Measurements from ENCODE around the gene INPP5E.
A peak's percentile ranks its signal among the peaks of the same experiment; 100 is the strongest.

INPP5E gene

GRCh38 chr9:136438548-136439480 is 831 bp downstream of the INPP5E start:
- Histone ChIP-seq H3K4me3 (ENCODE audit: low read depth, low read length) (peak overlapping the region; percentile 63), H3K4me1 (no peaks in the 10 kb centered on the region), H3K27ac (no peak overlapping the region), H3K9me3 (ENCODE audit: control insufficient read depth, low read length) (no peaks in the 10 kb centered on the region), H3K4me2 (ENCODE audit: low read length) (peak overlapping the region; percentile 92), H2AFZ (peak overlapping the region; percentile 74), H3K27me3 (ENCODE audit: control insufficient read depth, insufficient read depth, low read length) (no peaks in the 10 kb centered on the region), H3K36me3 (ENCODE audit: control insufficient read depth, insufficient read depth, low read length) (no peaks in the 10 kb centered on the region), H3K79me2 (peaks cover 2% of the 10 kb centered on the region), H3K9ac (peak overlapping the region; percentile 28)
- no peak for TF ChIP-seq CTCF (IDR thresholded peaks at IDR 0.05)

DNA sequence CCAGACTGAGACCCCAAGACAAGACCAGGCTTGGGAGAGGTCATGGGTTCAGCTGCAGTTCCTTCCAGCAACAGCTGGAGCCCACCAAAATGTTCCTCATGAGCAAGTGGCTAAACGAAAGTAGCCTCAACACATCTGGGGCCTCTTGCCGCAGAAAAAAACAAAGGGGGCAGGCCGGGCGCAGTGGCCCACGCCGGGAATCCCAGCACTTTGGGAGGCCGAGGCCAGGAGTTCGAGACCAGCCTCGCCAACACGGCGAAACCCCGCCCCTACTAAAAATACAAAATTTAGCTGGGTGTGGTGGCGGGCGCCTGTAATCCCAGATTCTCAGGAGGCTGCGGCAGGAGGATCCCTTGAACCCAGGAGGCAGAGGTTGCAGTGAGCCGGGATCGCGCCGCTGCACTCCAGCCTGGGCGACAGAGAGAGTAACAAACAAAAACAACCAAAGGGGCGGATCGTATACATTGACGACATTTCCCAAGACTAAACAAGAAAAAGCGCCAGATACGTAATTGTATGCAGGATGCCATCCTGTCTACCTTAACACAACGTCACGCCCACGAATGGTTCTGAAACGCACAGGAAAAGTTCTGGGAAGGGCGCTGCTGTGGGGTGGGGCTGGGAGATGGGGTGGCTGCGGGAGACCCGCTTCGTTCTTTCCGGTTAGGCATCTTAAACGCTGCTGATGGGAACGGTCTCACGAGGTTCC is 1.7 kb downstream of the INPP5E start:
- Histone ChIP-seq H3K4me1 (no peaks in the 10 kb centered on the region), H3K79me2 (peaks cover 2% of the 10 kb centered on the region), H3K27me3 (ENCODE audit: control insufficient read depth, insufficient read depth, low read length) (no peaks in the 10 kb centered on the region), H2AFZ (no peak overlapping the region), H3K9ac (no peak overlapping the region), H3K36me3 (ENCODE audit: control insufficient read depth, insufficient read depth, low read length) (no peaks in the 10 kb centered on the region), H3K4me2 (ENCODE audit: low read length) (peak overlapping the region; percentile 92), H3K9me3 (ENCODE audit: control insufficient read depth, low read length) (no peaks in the 10 kb centered on the region), H3K4me3 (ENCODE audit: low read depth, low read length) (peak overlapping the region; percentile 63), H3K27ac (no peak overlapping the region)
- no peak for TF ChIP-seq CTCF (IDR thresholded peaks at IDR 0.05)

DNA sequence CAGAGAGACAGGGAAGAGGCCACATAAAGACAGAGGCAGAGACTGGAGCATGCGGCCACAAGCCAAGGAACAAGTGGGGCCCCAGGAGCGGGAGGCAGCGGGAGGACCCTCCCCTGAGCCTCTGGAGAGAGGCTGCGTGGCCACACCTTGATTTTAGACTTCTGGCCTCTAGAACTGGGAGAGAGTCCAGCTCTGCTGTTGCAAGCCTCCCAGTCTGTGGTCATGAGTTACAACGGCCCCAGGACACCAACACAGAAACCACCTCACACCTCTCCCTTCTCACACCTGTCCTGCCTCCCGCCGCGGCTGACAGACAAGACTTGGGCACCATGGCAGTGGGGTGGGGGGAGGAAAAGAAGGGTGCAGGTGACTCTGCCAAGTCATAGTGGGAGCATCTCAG is 2.2 kb downstream of the INPP5E start:
- H3K27me3 ChIP-seq (ENCODE audit: control insufficient read depth, insufficient read depth, low read length) = no peaks in the 10 kb centered on the region
- no peaks in the 10 kb centered on the region for H3K9me3 ChIP-seq (ENCODE audit: control insufficient read depth, low read length)
- H3K36me3 ChIP-seq (ENCODE audit: control insufficient read depth, insufficient read depth, low read length) = no peaks in the 10 kb centered on the region
- H3K4me1 ChIP-seq = no peaks in the 10 kb centered on the region
- H3K27ac ChIP-seq = no peak overlapping the region
- TF ChIP-seq CTCF (IDR thresholded peaks at IDR 0.05) = no peak
- H3K4me2 ChIP-seq (ENCODE audit: low read length) = peak overlapping the region; percentile 92
- H2AFZ ChIP-seq = no peak overlapping the region
- no peak overlapping the region for H3K9ac ChIP-seq
- H3K79me2 ChIP-seq = peaks cover 2% of the 10 kb centered on the region
- no peak overlapping the region for H3K4me3 ChIP-seq (ENCODE audit: low read depth, low read length)

GRCh38 chr9:136436055-136436634 is 3.5 kb downstream of the INPP5E start:
- Histone ChIP-seq H3K36me3 (ENCODE audit: control insufficient read depth, insufficient read depth, low read length) (no peaks in the 10 kb centered on the region), H3K4me1 (no peaks in the 10 kb centered on the region), H3K9me3 (ENCODE audit: control insufficient read depth, low read length) (no peaks in the 10 kb centered on the region), H3K9ac (no peak overlapping the region), H3K4me2 (ENCODE audit: low read length) (no peak overlapping the region), H3K79me2 (peaks cover 2% of the 10 kb centered on the region), H3K27me3 (ENCODE audit: control insufficient read depth, insufficient read depth, low read length) (no peaks in the 10 kb centered on the region), H3K27ac (no peak overlapping the region), H2AFZ (no peak overlapping the region), H3K4me3 (ENCODE audit: low read depth, low read length) (no peak overlapping the region)
- no peak for TF ChIP-seq CTCF (IDR thresholded peaks at IDR 0.05)
